HG02763 (cell line): ENCODE measurements around the gene HMGB4.

Experiments
- ATAC-seq: cut with Tn5 transposase; IDR thresholded peaks from one replicate; pipeline ENCODE4 v1.9.1; 2021; ENCODE audit warnings: mild to moderate bottlenecking, moderate library complexity; ENCODE audit not compliant: unreplicated experiment

Gene HMGB4

GRCh38 chr1:33863779-33864178, at the start of gene HMGB4:
Gene HMGB4, plus strand, starts transcription at chr1:33864079. Its CDS starts 113 bp downstream, at chr1:33864192.
- ATAC-seq, result no peak

- ATAC-seq, result no peak
Observed at GRCh38 chr1:33814166-33814565, 49.7 kb upstream of the HMGB4 start.

- no peak for ATAC-seq
Observed at GRCh38 chr1:33815061-33815460, 48.8 kb upstream of the HMGB4 start.

- ATAC-seq, result no peak
Observed at GRCh38 chr1:33818071-33818470, 45.8 kb upstream of the HMGB4 start.

GRCh38 chr1:33819290-33819912, 44.5 kb upstream of the HMGB4 start:
- ATAC-seq, result no peak

- ATAC-seq, result no peak
Observed at GRCh38 chr1:33819913-33820311, 44.0 kb upstream of the HMGB4 start.

GRCh38 chr1:33820804-33821203, 43.1 kb upstream of the HMGB4 start:
- no peak for ATAC-seq

- ATAC-seq, result no peak
Observed at GRCh38 chr1:33821291-33821690, 42.6 kb upstream of the HMGB4 start.

- ATAC-seq, result no peak
Observed at GRCh38 chr1:33822396-33822795, 41.5 kb upstream of the HMGB4 start.

GRCh38 chr1:33823401-33823800, 40.5 kb upstream of the HMGB4 start:
- ATAC-seq, result no peak

- no peak for ATAC-seq
Observed at GRCh38 chr1:33823830-33824229, 40.0 kb upstream of the HMGB4 start.

GRCh38 chr1:33824321-33824720, 39.6 kb upstream of the HMGB4 start:
- ATAC-seq, result no peak

GRCh38 chr1:33824971-33825370, 38.9 kb upstream of the HMGB4 start:
- no peak for ATAC-seq

- ATAC-seq, result no peak
Observed at GRCh38 chr1:33825506-33825905, 38.4 kb upstream of the HMGB4 start.

GRCh38 chr1:33826311-33826710, 37.6 kb upstream of the HMGB4 start:
- no peak for ATAC-seq

- no peak for ATAC-seq
Observed at GRCh38 chr1:33826711-33827110, 37.2 kb upstream of the HMGB4 start.

- ATAC-seq, result no peak
Observed at GRCh38 chr1:33828059-33828458, 35.8 kb upstream of the HMGB4 start.

GRCh38 chr1:33828654-33829053, 35.2 kb upstream of the HMGB4 start:
- no peak for ATAC-seq

- no peak for ATAC-seq
Observed at GRCh38 chr1:33836911-33837310, 27.0 kb upstream of the HMGB4 start.

- ATAC-seq, result no peak
Observed at GRCh38 chr1:33837635-33838034, 26.2 kb upstream of the HMGB4 start.

GRCh38 chr1:33841494-33841893, 22.4 kb upstream of the HMGB4 start:
- no peak for ATAC-seq

- no peak for ATAC-seq
Observed at GRCh38 chr1:33842348-33842747, 21.5 kb upstream of the HMGB4 start.

- no peak for ATAC-seq
Observed at GRCh38 chr1:33844166-33844565, 19.7 kb upstream of the HMGB4 start.
